Measurements from ENCODE around the gene PTPN18. TPM values are rescaled to one million over a fixed set of nuclear protein-coding genes. Genes with fewer than 3 reads are reported as not detected.

Gene PTPN18
- total and polyA plus RNA-seq, 2 of the 4 experiments (the other 2 are of a cell fraction): 9.7 to 15.5 TPM

GRCh38 chr2:130370490-130370889, 14.6 kb downstream of the PTPN18 start:
- in situ Hi-C loops (cut with MboI; ENCODE audit: low sequenced_read_pairs): loop anchor here (25.0 kb wide), 1 partner anchor 742 kb away; the partner anchor contains the start of gene PLEKHB2
- no peak overlapping the region for H3K4me3 ChIP-seq (ENCODE audit: insufficient read depth, low read depth, low read length)
- H2BK15ac ChIP-seq (ENCODE audit: low read depth, low read length): no peak overlapping the region
- H2BK5ac ChIP-seq (ENCODE audit: low read depth, low read length, poor library complexity, severe bottlenecking): no peak overlapping the region
- dilution Hi-C loops (cut with HindIII; ENCODE audit: low sequenced_read_pairs, unreplicated experiment): no loop called here
- H3K23ac ChIP-seq (ENCODE audit: low read depth, low read length): no peak overlapping the region
- H4K8ac ChIP-seq (ENCODE audit: low read depth in 2 of 2, low read length in 2 of 2): no peak overlapping the region
- no TSS peak for BruUV-seq (replicated peaks)
- H3K79me1 ChIP-seq (ENCODE audit: low read depth in 1 of 2, low read length in 2 of 2): peaks cover 19 to 48% of the 10 kb centered on the region in 2 experiments
- no peak overlapping the region for H3K4ac ChIP-seq (ENCODE audit: low read depth, low read length)
- ChIA-PET CTCF (no interaction called here), POLR2A (ENCODE audit: unreplicated experiment) (no interaction called here)
- no peak for DNase-seq
- peaks cover 13% of the 10 kb centered on the region for H3K9me1 ChIP-seq (ENCODE audit: insufficient read depth, low read length)
- no peak overlapping the region for H3K14ac ChIP-seq (replicated peaks; ENCODE audit: low read depth, low read length)
- no peak overlapping the region for H2AFZ ChIP-seq (replicated peaks; ENCODE audit: low read length, poor library complexity)
- no peak overlapping the region for H3K18ac ChIP-seq (ENCODE audit: low read depth, low read length)
- no peak overlapping the region for H2BK120ac ChIP-seq (ENCODE audit: low read depth, low read length)
- no peak for ATAC-seq (ENCODE audit: low read depth)
- peaks cover 10% of the 10 kb centered on the region; the same call in 1 of the 2 replicates for H3K4me1 ChIP-seq (ENCODE audit: control insufficient read depth, insufficient read depth, low read length)
- H3K9ac ChIP-seq (ENCODE audit: low read depth, low read length): no peak overlapping the region
- H4K91ac ChIP-seq (ENCODE audit: insufficient read depth, low read depth, low read length): no peak overlapping the region
- intact Hi-C loops (cut with micrococcal nuclease): no loop called here
- H2AK9ac ChIP-seq (replicated peaks; ENCODE audit: low read depth, low read length, poor library complexity): peak overlapping the region; percentile 47
- no peak overlapping the region for H2BK20ac ChIP-seq (ENCODE audit: low read depth, low read length)
- H3K36me3 ChIP-seq (ENCODE audit: control insufficient read depth, insufficient read depth, low read length): peaks cover 6% of the 10 kb centered on the region; the same call in 1 of the 2 replicates
- no peaks in the 10 kb centered on the region for H3K9me3 ChIP-seq (ENCODE audit: control insufficient read depth, insufficient read depth, low read length)
- H4K20me1 ChIP-seq (ENCODE audit: insufficient read depth, low read length): no peaks in the 10 kb centered on the region; the same call in 1 of the 2 replicates
- H3K27ac ChIP-seq (ENCODE audit: insufficient read depth, low read length): no peak overlapping the region
- TF ChIP-seq RFX5 (IDR thresholded peaks at IDR 0.05; ENCODE audit: low read depth, low read length) (no peak), MAZ (IDR thresholded peaks at IDR 0.05; ENCODE audit: borderline replicate concordance, low read depth, low read length) (no peak), MXI1 (IDR thresholded peaks at IDR 0.05; ENCODE audit: borderline replicate concordance, low read depth, low read length) (no peak), ELK1 (IDR thresholded peaks at IDR 0.05; ENCODE audit: borderline replicate concordance, low read depth, low read length) (no peak), NFE2L2 (IDR thresholded peaks at IDR 0.05; ENCODE audit: low read depth, low read length) (no peak), RAD21 (IDR thresholded peaks at IDR 0.05; ENCODE audit: low read length) (no peak), USF2 (IDR thresholded peaks at IDR 0.05; ENCODE audit: low read depth, low read length) (no peak), BHLHE40 (IDR thresholded peaks at IDR 0.05; ENCODE audit: low read depth, low read length) (no peak), POLR2A (IDR thresholded peaks at IDR 0.05; ENCODE audit: low read depth, low read length) (no peak), CEBPB (IDR thresholded peaks at IDR 0.05; ENCODE audit: low read depth, low read length) (no peak), CHD1 (IDR thresholded peaks at IDR 0.05; ENCODE audit: low read depth, low read length) (no peak), SMC3 (IDR thresholded peaks at IDR 0.05; ENCODE audit: low read depth, low read length) (no peak), MAFK (IDR thresholded peaks at IDR 0.05; ENCODE audit: low read depth, low read length) (no peak), FOS (IDR thresholded peaks at IDR 0.05; ENCODE audit: low read depth, low read length) (no peak), RCOR1 (IDR thresholded peaks at IDR 0.05; ENCODE audit: insufficient replicate concordance, low read length) (no peak)
- TF ChIP-seq, protein P1, sequence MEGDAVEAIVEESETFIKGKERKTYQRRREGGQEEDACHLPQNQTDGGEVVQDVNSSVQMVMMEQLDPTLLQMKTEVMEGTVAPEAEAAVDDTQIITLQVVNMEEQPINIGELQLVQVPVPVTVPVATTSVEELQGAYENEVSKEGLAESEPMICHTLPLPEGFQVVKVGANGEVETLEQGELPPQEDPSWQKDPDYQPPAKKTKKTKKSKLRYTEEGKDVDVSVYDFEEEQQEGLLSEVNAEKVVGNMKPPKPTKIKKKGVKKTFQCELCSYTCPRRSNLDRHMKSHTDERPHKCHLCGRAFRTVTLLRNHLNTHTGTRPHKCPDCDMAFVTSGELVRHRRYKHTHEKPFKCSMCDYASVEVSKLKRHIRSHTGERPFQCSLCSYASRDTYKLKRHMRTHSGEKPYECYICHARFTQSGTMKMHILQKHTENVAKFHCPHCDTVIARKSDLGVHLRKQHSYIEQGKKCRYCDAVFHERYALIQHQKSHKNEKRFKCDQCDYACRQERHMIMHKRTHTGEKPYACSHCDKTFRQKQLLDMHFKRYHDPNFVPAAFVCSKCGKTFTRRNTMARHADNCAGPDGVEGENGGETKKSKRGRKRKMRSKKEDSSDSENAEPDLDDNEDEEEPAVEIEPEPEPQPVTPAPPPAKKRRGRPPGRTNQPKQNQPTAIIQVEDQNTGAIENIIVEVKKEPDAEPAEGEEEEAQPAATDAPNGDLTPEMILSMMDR (conservative IDR thresholded peaks at IDR 0.05; ENCODE audit: low read depth, low read length): no peak
- H4K5ac ChIP-seq (ENCODE audit: low read depth, low read length): no peak overlapping the region
- no peak overlapping the region for H3K56ac ChIP-seq (ENCODE audit: extremely low read depth, insufficient read depth, low read length)
- no peaks in the 10 kb centered on the region for H3K27me3 ChIP-seq (ENCODE audit: control insufficient read depth, insufficient read depth, low read length)
- no peak overlapping the region for H3K4me2 ChIP-seq (ENCODE audit: low read depth, low read length)
- 98% methylated on average over 8 of the region's 9 CpGs; no CpG with 5 or more reads in 1 of the 2 experiments for WGBS, 2 experiments (ENCODE audit: extremely low coverage in 2 of 2, insufficient read length in 1 of 2)
- H2AK5ac ChIP-seq (ENCODE audit: low read depth, low read length): no peak overlapping the region

Data from IMR-90 (cell line).